Astrocyte of the spinal cord (primary cell): ENCODE measurements around the gene FOXK1.

Experiments
- DNase-seq: peaks from one replicate; pipeline ENCODE4 v3.0.0; 2011; ENCODE audit warnings: low read depth, low spot score
- H3K4me3 ChIP-seq: 2 replicates; pipeline ENCODE4 v1.5.1; 2011; ENCODE audit warnings: low read depth, mild to moderate bottlenecking, low read length, moderate library complexity
- in situ Hi-C: cut with HindIII; loops from 2 replicates; pipeline ENCODE4 v1.10.0; 2017; ENCODE audit warnings: low sequenced_read_pairs
- TF ChIP-seq, protein P1 (sequence below): IDR thresholded peaks from 2 replicates; pipeline ENCODE4 v1.5.1; 2012; ENCODE audit warnings: low read depth, mild to moderate bottlenecking, low read length, inconsistent platforms

The FOXK1 gene

DNA sequence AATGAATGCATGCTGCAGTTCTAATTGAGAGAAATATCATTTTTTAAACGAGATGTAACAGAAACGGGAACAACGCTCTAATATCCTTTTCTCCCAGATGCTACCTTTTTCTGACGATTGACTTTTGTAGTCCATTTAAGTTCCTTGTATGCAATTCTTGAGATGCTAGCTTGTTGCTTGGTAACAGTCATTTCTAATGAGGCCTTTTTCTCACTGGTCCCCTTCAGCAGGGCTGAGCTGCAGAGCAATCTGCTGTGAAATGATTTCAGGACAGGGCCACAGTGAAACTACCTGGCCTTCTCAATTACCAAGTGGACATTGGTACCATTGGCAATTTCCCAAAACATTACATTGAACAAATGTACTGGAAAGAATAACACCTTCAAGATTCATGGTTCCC lies 26.2 kb upstream of the FOXK1 start:
- no peak for DNase-seq
- H3K4me3 ChIP-seq = no peak overlapping the region
- TF ChIP-seq, protein P1, sequence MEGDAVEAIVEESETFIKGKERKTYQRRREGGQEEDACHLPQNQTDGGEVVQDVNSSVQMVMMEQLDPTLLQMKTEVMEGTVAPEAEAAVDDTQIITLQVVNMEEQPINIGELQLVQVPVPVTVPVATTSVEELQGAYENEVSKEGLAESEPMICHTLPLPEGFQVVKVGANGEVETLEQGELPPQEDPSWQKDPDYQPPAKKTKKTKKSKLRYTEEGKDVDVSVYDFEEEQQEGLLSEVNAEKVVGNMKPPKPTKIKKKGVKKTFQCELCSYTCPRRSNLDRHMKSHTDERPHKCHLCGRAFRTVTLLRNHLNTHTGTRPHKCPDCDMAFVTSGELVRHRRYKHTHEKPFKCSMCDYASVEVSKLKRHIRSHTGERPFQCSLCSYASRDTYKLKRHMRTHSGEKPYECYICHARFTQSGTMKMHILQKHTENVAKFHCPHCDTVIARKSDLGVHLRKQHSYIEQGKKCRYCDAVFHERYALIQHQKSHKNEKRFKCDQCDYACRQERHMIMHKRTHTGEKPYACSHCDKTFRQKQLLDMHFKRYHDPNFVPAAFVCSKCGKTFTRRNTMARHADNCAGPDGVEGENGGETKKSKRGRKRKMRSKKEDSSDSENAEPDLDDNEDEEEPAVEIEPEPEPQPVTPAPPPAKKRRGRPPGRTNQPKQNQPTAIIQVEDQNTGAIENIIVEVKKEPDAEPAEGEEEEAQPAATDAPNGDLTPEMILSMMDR = no peak
- in situ Hi-C loops = no loop called here

DNA sequence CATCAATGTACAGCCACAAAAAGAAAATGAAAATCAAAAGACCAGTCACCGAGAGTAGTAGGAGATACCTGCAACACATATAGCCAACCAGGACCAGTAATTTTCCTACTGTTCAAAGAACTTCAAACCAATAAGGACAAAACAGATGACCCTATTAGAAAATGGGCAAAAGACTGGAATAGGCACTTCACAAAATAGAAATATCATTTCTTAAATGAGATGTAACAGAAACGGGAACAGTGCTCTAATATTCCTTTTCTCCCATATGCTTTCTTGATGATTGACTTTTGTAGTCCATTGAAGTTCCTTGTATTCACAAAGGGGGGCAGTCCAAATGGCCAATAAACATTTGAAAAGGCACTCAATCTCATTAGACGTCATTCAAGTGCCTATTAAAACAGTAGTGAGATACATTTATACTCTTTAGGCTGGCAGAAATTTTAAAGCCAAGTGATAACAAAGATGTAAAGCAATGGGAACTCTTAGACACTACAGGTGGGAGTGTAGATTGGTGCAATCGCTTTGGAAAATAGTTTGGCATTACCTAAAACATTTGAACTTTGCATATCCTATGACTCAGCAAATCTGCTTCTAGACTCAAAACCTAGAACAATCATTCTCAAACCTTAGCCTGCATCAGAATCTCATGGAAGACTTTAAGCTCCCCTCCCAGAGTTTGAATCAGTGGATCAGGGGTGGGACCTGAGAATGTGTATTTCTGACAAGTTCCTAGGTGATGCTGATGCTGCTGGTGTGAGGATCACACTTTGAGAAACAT lies 24.3 kb upstream of the FOXK1 start:
- TF ChIP-seq, protein P1 = no peak
- no peak for DNase-seq
- in situ Hi-C loops = no loop called here
- H3K4me3 ChIP-seq = no peak overlapping the region

DNA sequence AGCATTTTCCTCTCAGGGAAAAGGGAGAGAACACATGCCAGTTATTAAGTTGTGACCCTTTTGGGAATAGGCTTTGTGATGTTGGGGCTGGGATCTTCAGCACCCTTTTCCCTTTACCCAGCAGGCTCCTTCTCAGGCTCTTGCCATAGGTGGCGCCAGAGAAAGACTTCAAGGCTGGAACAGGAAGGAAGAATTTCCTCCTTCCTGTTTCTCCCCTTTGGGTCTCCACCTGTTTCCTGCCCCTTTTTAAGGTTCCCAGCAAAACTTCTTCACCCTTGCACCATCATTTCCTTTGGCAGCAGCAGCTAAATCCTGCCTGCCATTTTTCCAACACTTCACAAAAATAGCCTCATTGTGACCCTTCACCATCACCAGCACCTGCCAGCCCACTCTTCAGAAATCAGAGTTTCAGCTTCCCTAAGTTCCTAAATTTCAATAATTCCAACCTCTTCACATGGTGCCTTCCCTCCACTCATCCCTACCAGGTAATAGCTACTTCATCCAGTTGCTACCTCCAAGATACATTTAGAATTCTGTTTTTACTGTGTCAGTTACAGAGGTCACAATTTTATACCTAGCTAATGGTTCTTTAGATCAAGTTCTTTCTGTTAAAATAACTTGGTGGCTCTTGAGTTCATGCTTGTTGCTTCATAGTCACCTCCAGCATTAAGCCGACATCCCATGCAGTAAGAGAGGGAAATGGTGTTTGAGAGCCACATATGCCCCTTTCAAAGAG lies 22.4 kb upstream of the FOXK1 start:
- DNase-seq = no peak
- H3K4me3 ChIP-seq = no peak overlapping the region
- in situ Hi-C loops = no loop called here
- TF ChIP-seq, protein P1 = no peak

GRCh38 chr7:4661871-4662270 lies 20.2 kb upstream of the FOXK1 start:
- peak; percentile 49 for DNase-seq
- H3K4me3 ChIP-seq = no peak overlapping the region
- in situ Hi-C loops = no loop called here
- TF ChIP-seq, protein P1 = no peak

GRCh38 chr7:4663239-4664018 lies 18.7 kb upstream of the FOXK1 start:
- no peak overlapping the region for H3K4me3 ChIP-seq
- DNase-seq = no peak
- in situ Hi-C loops = no loop called here
- TF ChIP-seq, protein P1 = no peak

- TF ChIP-seq, protein P1 = no peak
- in situ Hi-C loops = no loop called here
- H3K4me3 ChIP-seq = no peak overlapping the region
- peak; percentile 98 for DNase-seq
Observed at GRCh38 chr7:4665661-4666060, 16.4 kb upstream of the FOXK1 start.
